Endothelial cell (in vitro differentiated cells): Measurements from ENCODE around the gene ZNF563. TPM values are rescaled to one million over a fixed set of nuclear protein-coding genes. Genes with fewer than 3 reads are reported as not detected.

Source experiments
- DNase-seq: peaks from one replicate; pipeline ENCODE4 v3.0.0; 2021; ENCODE audit warnings: low spot score
- H3K27ac Mint-ChIP-seq: one replicate; pipeline ENCODE4 v1.8.0; 2021; ENCODE audit warnings: mixed read lengths, inconsistent platforms; ENCODE audit not compliant: unreplicated experiment
- H3K27me3 Mint-ChIP-seq: one replicate; pipeline ENCODE4 v1.8.0; 2021; ENCODE audit warnings: mild to moderate bottlenecking, moderate library complexity, mixed read lengths, inconsistent platforms; ENCODE audit not compliant: unreplicated experiment
- H3K36me3 Mint-ChIP-seq: one replicate; pipeline ENCODE4 v1.8.0; 2021; ENCODE audit warnings: mild to moderate bottlenecking, low read depth, mixed read lengths, inconsistent platforms; ENCODE audit not compliant: unreplicated experiment
- H3K4me1 Mint-ChIP-seq: one replicate; pipeline ENCODE4 v1.8.0; 2021; ENCODE audit warnings: mild to moderate bottlenecking, mixed read lengths, inconsistent platforms; ENCODE audit not compliant: unreplicated experiment
- H3K4me3 Mint-ChIP-seq: one replicate; pipeline ENCODE4 v1.8.0; 2021; ENCODE audit warnings: mild to moderate bottlenecking, mixed read lengths, inconsistent platforms; ENCODE audit not compliant: unreplicated experiment
- H3K9me3 Mint-ChIP-seq: one replicate; pipeline ENCODE4 v1.8.0; 2021; ENCODE audit warnings: mixed read lengths, inconsistent platforms; ENCODE audit not compliant: unreplicated experiment
- total RNA-seq: library from RNA; stranded (reverse); fragmentation: NEBNext Ultra II Directional; extraction: Animal tissue kit (Norgen Biotek cat#: 25700); gene quantifications from one replicate; pipeline ENCODE4 v1.2.1, GENCODE V29; 2021; ENCODE audit not compliant: unreplicated experiment
- TF ChIP-seq, protein P1 (sequence below): fragments of 200-600 bp; sonication (generic); IDR thresholded peaks from one replicate; pipeline ENCODE4 v1.5.0; 2021; ENCODE audit warnings: antibody characterized with exemption; ENCODE audit not compliant: unreplicated experiment

The ZNF563 gene
- total RNA-seq, 1 donor from 2014 or later, result 1.2 TPM

DNA sequence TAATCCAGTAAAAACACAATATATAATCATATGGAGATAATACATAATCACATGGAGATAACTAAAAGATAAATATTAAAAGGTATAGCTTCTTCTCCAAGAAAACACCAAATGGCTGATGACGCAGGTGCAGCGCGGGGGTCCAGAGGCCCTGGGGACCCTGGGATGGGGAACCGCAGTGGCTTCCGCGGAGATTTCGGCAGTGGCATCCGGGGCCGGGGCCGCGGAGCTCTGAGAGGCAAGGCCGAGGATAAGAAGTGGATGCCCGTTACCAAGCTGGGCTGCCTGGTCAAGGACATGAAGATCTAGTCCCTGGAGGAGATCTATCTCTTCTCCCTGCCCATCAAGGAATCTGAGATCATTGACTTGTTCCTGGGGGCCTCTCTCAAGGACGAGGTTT is 49.2 kb downstream of the ZNF563 start:
- no peak for DNase-seq
- H3K9me3 Mint-ChIP-seq, result peaks cover 4% of the 10 kb centered on the region
- peaks cover 17% of the 10 kb centered on the region for H3K36me3 Mint-ChIP-seq

DNA sequence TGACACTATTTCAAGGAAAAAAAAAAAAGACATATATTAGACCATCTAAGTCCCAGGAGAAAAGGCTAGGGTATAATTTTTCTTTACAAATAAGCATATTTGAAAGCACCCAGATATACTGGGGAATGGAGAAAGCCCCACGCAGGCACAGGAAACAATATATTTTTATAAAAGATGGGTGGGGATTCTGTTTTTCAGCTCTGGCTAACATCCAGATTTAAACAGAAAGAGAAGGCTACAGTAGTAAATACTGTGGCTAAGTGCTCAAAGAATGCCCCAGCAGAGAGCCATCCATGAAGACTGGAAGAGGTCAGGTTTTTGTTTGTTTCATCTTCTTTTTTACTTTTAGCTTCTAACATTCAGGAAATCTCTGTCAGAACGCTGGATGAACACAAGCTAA is 54.7 kb downstream of the ZNF563 start:
- H3K9me3 Mint-ChIP-seq, result peaks cover 21% of the 10 kb centered on the region
- TF ChIP-seq, protein P1, sequence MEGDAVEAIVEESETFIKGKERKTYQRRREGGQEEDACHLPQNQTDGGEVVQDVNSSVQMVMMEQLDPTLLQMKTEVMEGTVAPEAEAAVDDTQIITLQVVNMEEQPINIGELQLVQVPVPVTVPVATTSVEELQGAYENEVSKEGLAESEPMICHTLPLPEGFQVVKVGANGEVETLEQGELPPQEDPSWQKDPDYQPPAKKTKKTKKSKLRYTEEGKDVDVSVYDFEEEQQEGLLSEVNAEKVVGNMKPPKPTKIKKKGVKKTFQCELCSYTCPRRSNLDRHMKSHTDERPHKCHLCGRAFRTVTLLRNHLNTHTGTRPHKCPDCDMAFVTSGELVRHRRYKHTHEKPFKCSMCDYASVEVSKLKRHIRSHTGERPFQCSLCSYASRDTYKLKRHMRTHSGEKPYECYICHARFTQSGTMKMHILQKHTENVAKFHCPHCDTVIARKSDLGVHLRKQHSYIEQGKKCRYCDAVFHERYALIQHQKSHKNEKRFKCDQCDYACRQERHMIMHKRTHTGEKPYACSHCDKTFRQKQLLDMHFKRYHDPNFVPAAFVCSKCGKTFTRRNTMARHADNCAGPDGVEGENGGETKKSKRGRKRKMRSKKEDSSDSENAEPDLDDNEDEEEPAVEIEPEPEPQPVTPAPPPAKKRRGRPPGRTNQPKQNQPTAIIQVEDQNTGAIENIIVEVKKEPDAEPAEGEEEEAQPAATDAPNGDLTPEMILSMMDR, result no peak
- DNase-seq, result no peak
- no peaks in the 10 kb centered on the region for H3K4me1 Mint-ChIP-seq
- H3K36me3 Mint-ChIP-seq, result peaks cover 50% of the 10 kb centered on the region
- H3K27ac Mint-ChIP-seq, result no peak overlapping the region
- H3K4me3 Mint-ChIP-seq, result no peak overlapping the region
- H3K27me3 Mint-ChIP-seq, result no peaks in the 10 kb centered on the region

More for the DNA sequence above, 49.2 kb downstream of the ZNF563 start:
- Mint-ChIP-seq H3K4me1 (no peaks in the 10 kb centered on the region), H3K27ac (no peak overlapping the region), H3K4me3 (peak overlapping the region; percentile 59), H3K27me3 (no peaks in the 10 kb centered on the region)
- TF ChIP-seq, protein P1, result no peak

DNA sequence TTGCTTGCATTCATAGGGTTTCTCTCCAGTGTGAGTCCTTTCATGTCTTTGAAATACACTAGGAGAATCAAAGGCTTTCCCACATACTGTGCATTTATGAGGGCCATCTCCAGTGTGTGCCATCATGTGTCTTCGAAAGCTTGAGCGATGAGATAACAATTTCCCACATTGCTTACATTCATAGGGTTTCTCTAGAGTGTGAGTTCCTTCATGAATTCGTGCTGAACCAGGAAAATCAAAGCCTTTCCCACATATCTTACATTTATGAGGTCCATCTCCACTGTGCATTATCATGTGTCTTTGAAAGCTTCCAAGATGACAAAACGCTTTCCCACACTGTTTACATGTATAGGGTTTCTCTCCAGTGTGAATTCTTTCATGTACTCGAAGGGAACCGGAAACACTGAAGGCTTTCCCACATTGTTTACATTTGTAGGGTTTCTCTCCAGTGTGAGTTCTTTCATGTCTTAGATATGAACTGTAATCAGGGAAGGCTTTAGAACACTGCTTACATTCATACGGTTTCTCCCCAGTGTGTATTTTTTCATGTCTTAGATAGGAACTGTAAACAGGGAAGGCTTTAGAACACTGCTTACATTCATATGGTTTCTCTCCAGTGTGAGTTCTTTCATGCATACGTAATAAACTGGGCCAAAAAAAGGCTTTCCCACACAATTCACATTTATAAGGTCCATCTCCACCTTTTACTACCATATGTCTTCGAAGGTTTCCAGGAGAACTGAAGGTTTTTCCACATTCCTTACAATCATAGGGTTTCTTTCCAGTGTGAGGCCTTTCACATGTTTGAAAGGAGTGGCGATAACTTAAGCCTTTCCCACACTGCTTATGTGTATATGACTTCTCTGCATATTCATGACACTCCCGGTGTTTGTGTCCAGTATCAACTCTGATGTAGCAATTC is 60.2 kb downstream of the ZNF563 start:
- H3K4me1 Mint-ChIP-seq, result no peaks in the 10 kb centered on the region
- peaks cover 49% of the 10 kb centered on the region for H3K9me3 Mint-ChIP-seq
- TF ChIP-seq, protein P1, result no peak
- no peaks in the 10 kb centered on the region for H3K27me3 Mint-ChIP-seq
- no peak overlapping the region for H3K27ac Mint-ChIP-seq
- no peak for DNase-seq
- H3K36me3 Mint-ChIP-seq, result peaks cover 72% of the 10 kb centered on the region
- peak overlapping the region; percentile 82 for H3K4me3 Mint-ChIP-seq

DNA sequence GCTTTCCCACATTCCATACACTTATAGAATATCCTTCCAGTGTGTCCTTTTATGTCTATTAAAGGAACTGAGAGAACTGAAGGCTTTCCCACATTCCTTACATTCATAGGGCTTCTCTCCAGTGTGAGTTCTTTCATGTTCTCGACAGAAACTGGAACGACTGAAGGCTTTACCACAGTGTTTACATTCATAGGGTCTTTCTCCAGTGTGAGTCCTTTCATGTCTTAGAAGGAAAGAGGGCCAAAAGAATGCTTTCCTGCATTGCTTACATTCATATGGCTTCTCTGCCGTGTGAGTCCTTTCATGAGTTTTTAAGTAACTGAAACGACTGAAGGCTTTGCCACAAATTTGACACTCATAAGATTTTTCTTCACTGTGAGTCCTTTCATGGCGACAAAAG is 61.0 kb downstream of the ZNF563 start:
- Mint-ChIP-seq H3K4me1 (no peaks in the 10 kb centered on the region), H3K27ac (no peak overlapping the region), H3K36me3 (peaks cover 66% of the 10 kb centered on the region), H3K27me3 (no peaks in the 10 kb centered on the region), H3K9me3 (peaks cover 47% of the 10 kb centered on the region), H3K4me3 (peak overlapping the region; percentile 82)
- TF ChIP-seq, protein P1, result no peak
- no peak for DNase-seq

DNA sequence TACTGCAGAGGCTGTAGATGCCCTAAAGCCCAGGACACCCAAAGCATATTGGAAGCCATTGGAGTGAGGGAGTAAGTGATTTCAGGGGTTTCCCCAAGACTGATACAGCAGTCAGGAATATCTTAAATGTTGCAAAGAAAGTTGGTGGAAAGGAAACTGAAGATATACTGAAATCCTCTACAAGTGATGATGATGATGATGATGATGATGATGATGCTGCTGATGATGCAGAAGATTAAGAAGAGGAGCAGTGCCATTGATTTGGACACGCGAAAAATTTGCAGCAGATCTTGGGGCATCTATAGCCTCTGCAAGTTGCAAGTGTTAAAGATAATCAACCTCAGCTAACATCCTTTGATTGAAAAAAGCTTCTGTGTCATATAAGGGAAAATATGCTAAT is 62.6 kb downstream of the ZNF563 start:
- TF ChIP-seq, protein P1, result no peak
- Mint-ChIP-seq H3K4me1 (no peaks in the 10 kb centered on the region), H3K27ac (no peak overlapping the region), H3K9me3 (peaks cover 38% of the 10 kb centered on the region), H3K27me3 (no peaks in the 10 kb centered on the region), H3K36me3 (peaks cover 55% of the 10 kb centered on the region), H3K4me3 (peak overlapping the region; percentile 33)
- DNase-seq, result no peak
